HL-60 (cell line): ENCODE data around the gene RBFOX1.

ENCODE experiments used
- GABPA ChIP-seq: IDR thresholded peaks from 2 replicates; pipeline ENCODE4 v1.6.1; 2012; ENCODE audit warnings: low read depth
- POLR2AphosphoS5 ChIP-seq: IDR thresholded peaks from 2 replicates; pipeline ENCODE4 v1.6.1; 2012; ENCODE audit warnings: low read depth
- SPI1 ChIP-seq: IDR thresholded peaks from 2 replicates; pipeline ENCODE4 v1.6.1; 2012; ENCODE audit warnings: low read depth, mild to moderate bottlenecking, borderline replicate concordance
- TF ChIP-seq, protein P1 (sequence below): IDR thresholded peaks from one replicate; pipeline ENCODE4 v1.5.1; 2011; ENCODE audit warnings: low read length, control low read depth, inconsistent platforms; ENCODE audit not compliant: insufficient read depth
- TF ChIP-seq, protein P2 (sequence below): IDR thresholded peaks from 2 replicates; pipeline ENCODE4 v1.6.1; 2012; ENCODE audit warnings: low read depth; ENCODE audit not compliant: insufficient replicate concordance

DNA sequence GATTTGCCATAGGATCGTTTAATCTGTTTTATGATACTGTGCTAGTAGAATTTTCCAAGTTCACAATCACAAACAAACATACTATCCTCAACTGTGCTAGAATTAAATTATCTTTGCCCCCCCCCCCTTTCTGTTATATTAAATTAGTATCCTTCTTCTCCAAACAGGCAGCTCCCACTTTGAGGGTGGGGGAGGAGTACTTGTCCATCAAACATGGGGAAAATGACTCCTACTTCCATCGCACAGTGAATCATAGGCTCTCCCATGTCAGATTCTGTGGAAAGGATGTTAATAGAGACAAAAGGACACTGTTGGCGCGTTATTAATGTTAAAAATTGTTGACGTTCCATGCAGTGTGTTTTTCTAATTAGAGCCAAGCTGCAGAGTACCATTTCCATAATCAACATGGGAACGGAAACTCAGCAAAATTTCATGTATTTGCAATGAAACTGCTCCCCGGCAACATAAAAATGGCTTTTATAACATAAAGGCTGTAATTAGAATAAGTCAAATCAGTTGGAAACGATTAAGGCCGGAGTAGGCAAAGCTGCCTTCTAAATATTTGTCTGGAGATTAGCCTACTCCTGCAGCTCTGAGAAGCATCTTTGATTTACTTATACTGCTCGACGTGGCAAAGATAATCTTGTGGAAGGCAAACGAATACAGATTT is 104.6 kb downstream of the RBFOX1 start:
- TF ChIP-seq, protein P1, sequence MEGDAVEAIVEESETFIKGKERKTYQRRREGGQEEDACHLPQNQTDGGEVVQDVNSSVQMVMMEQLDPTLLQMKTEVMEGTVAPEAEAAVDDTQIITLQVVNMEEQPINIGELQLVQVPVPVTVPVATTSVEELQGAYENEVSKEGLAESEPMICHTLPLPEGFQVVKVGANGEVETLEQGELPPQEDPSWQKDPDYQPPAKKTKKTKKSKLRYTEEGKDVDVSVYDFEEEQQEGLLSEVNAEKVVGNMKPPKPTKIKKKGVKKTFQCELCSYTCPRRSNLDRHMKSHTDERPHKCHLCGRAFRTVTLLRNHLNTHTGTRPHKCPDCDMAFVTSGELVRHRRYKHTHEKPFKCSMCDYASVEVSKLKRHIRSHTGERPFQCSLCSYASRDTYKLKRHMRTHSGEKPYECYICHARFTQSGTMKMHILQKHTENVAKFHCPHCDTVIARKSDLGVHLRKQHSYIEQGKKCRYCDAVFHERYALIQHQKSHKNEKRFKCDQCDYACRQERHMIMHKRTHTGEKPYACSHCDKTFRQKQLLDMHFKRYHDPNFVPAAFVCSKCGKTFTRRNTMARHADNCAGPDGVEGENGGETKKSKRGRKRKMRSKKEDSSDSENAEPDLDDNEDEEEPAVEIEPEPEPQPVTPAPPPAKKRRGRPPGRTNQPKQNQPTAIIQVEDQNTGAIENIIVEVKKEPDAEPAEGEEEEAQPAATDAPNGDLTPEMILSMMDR = no peak
- TF ChIP-seq GABPA = no peak
- no peak for TF ChIP-seq POLR2AphosphoS5
- TF ChIP-seq, protein P2, sequence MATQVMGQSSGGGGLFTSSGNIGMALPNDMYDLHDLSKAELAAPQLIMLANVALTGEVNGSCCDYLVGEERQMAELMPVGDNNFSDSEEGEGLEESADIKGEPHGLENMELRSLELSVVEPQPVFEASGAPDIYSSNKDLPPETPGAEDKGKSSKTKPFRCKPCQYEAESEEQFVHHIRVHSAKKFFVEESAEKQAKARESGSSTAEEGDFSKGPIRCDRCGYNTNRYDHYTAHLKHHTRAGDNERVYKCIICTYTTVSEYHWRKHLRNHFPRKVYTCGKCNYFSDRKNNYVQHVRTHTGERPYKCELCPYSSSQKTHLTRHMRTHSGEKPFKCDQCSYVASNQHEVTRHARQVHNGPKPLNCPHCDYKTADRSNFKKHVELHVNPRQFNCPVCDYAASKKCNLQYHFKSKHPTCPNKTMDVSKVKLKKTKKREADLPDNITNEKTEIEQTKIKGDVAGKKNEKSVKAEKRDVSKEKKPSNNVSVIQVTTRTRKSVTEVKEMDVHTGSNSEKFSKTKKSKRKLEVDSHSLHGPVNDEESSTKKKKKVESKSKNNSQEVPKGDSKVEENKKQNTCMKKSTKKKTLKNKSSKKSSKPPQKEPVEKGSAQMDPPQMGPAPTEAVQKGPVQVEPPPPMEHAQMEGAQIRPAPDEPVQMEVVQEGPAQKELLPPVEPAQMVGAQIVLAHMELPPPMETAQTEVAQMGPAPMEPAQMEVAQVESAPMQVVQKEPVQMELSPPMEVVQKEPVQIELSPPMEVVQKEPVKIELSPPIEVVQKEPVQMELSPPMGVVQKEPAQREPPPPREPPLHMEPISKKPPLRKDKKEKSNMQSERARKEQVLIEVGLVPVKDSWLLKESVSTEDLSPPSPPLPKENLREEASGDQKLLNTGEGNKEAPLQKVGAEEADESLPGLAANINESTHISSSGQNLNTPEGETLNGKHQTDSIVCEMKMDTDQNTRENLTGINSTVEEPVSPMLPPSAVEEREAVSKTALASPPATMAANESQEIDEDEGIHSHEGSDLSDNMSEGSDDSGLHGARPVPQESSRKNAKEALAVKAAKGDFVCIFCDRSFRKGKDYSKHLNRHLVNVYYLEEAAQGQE = no peak
- no peak for TF ChIP-seq SPI1
